NCI-H128 (cell line): Measurements from ENCODE around the gene CLNK.

ENCODE experiments used
- DNase-seq: peaks from one replicate; lab custom pipeline; 2025; ENCODE audit not compliant: unreplicated experiment; lab: John Stamatoyannopoulos, UW

The CLNK gene

GRCh38 chr4:10664408-10664807, 20.2 kb downstream of the CLNK start:
- no peak for DNase-seq

- no peak for DNase-seq
Measured at GRCh38 chr4:10662937-10663336, 21.6 kb downstream of the CLNK start.

- DNase-seq: no peak
Measured at GRCh38 chr4:10661047-10661446, 23.5 kb downstream of the CLNK start.

GRCh38 chr4:10659251-10659650, 25.3 kb downstream of the CLNK start:
- no peak for DNase-seq

GRCh38 chr4:10656988-10657387, 27.6 kb downstream of the CLNK start:
- no peak for DNase-seq

- no peak for DNase-seq
Measured at GRCh38 chr4:10656420-10656819, 28.1 kb downstream of the CLNK start.

- no peak for DNase-seq
Measured at GRCh38 chr4:10655968-10656367, 28.6 kb downstream of the CLNK start.

GRCh38 chr4:10648479-10648878, 36.1 kb downstream of the CLNK start:
- no peak for DNase-seq

GRCh38 chr4:10647846-10648245, 36.7 kb downstream of the CLNK start:
- no peak for DNase-seq

- no peak for DNase-seq
Measured at GRCh38 chr4:10643600-10644425, 40.8 kb downstream of the CLNK start.

- no peak for DNase-seq
Measured at GRCh38 chr4:10640561-10641201, 43.9 kb downstream of the CLNK start.

- DNase-seq: no peak
Measured at GRCh38 chr4:10639664-10640063, 44.9 kb downstream of the CLNK start.

- no peak for DNase-seq
Measured at GRCh38 chr4:10639100-10639499, 45.5 kb downstream of the CLNK start.

GRCh38 chr4:10635091-10635490, 49.5 kb downstream of the CLNK start:
- DNase-seq: no peak

- DNase-seq: no peak
Measured at GRCh38 chr4:10629394-10629793, 55.2 kb downstream of the CLNK start.

- DNase-seq: peak; percentile 5
Measured at GRCh38 chr4:10625131-10625530, 59.4 kb downstream of the CLNK start.

GRCh38 chr4:10623862-10624261, 60.7 kb downstream of the CLNK start:
- no peak for DNase-seq

- DNase-seq: no peak
Measured at GRCh38 chr4:10623241-10623640, 61.3 kb downstream of the CLNK start.

GRCh38 chr4:10622728-10623127, 61.8 kb downstream of the CLNK start:
- no peak for DNase-seq

GRCh38 chr4:10620935-10621488, 63.6 kb downstream of the CLNK start:
- DNase-seq: no peak

- no peak for DNase-seq
Measured at GRCh38 chr4:10619855-10620254, 64.7 kb downstream of the CLNK start.

- peak; percentile 81 for DNase-seq
Measured at GRCh38 chr4:10619220-10619619, 65.3 kb downstream of the CLNK start.
